Thymus (tissue), 11 donors: ENCODE data around the gene BTG1. TPM values are rescaled to one million over a fixed set of nuclear protein-coding genes. Genes with fewer than 3 reads are reported as not detected.

ENCODE experiments used
- DNase-seq, 9 donors: peaks; one replicate each; pipeline ENCODE4 v3.0.0-alpha.2; 2013; ENCODE audit warnings: low spot score in 9 of 9, low read depth in 6 of 9, missing footprints in 1 of 9
- H3K27ac ChIP-seq, 2 donors: one replicate each; pipeline ENCODE4 v1.5.1; 2013; ENCODE audit warnings: control low read depth in 1 of 2, low read depth in 1 of 2, low read length in 1 of 2, mild to moderate bottlenecking in 1 of 2, moderate library complexity in 1 of 2
- H3K27me3 ChIP-seq, 2 donors: one replicate each; pipeline ENCODE4 v1.5.1; 2013; ENCODE audit warnings: low read length in 1 of 2; ENCODE audit not compliant: control insufficient read depth in 2 of 2, insufficient read depth in 1 of 2
- H3K36me3 ChIP-seq, 2 donors: one replicate each; pipeline ENCODE4 v1.5.1; 2013; ENCODE audit warnings: low read length in 1 of 2, mild to moderate bottlenecking in 1 of 2, moderate library complexity in 1 of 2; ENCODE audit not compliant: control insufficient read depth in 2 of 2, insufficient read depth in 2 of 2
- H3K4me1 ChIP-seq, 2 donors: one replicate each; pipeline ENCODE4 v1.5.1; 2013; ENCODE audit warnings: low read length in 2 of 2; ENCODE audit not compliant: control insufficient read depth in 2 of 2, insufficient read depth in 2 of 2
- H3K4me3 ChIP-seq, 2 donors: one replicate each; pipeline ENCODE4 v1.5.1; 2013; ENCODE audit warnings: low read length in 2 of 2, control low read depth in 1 of 2, mild to moderate bottlenecking in 1 of 2
- H3K9me3 ChIP-seq, 2 donors: one replicate each; pipeline ENCODE4 v1.5.1; 2013; ENCODE audit warnings: low read length in 1 of 2, mild to moderate bottlenecking in 1 of 2; ENCODE audit not compliant: control insufficient read depth in 2 of 2, insufficient read depth in 1 of 2
- WGBS: extraction: QIAGEN DNeasy Blood & Tissue Kit; methylation state at CpG from one replicate; pipeline ENCODE4 v1.1.7; 2013; 5-methylcytosine and 5-hydroxymethylcytosine counted together
- polyA plus RNA-seq: library from polyadenylated mRNA; stranded (reverse); fragments of 200-250 nt; gene quantifications from one replicate; pipeline ENCODE4 v1.2.3, GENCODE V29; 2013
- total RNA-seq: library from RNA; stranded (reverse); fragments of 120-200 nt; gene quantifications from one replicate; pipeline ENCODE4 v1.2.4, GENCODE V29; 2013
- donor health status: healthy.

Gene BTG1
- total and polyA plus RNA-seq, 2 donors: 38.1 to 313 TPM

DNA sequence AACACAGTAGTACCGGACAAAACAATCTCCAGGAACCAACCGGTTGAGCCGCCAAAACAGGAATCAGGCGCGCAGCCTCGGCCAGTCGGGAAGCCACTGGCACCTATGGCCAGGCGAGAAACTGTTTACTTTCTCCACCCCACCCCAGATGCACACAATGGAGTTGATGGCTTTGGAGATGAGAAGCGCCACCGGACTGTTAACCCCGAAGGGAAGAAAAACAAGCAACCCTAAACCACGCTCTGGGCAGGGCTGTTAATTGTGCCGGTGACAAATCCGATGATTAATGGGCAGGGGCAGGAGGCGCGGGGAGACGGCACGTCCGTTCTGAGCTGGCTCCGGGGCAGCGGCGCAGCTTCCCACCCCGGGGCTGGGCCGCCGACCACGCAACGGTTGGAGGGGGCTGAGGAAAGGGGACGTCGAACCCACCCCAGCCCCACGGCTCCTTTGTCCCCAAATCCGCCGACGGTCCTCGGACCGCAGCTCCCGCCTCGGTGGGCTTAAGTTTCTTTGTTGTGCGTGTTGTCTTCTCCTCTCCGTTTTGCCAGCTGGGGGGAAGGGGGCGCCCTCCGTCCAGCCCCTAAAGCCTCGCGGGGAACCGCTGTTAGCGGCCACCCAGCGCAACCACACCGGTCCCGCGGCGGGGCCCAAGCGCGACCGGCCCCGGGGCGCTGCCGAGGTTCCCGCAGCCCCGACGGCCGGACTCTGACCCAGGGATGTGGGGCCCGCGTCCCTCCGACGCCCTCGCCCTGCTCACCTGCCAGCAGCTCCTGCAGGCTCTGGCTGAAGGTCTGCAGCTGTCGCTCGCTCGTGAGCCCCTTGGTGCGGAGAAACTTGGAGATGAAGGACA is 790 bp downstream of the BTG1 start:
- peaks cover 10 to 33% of the 10 kb centered on the region in 2 donors for H3K36me3 ChIP-seq
- H3K9me3 ChIP-seq: no peaks in the 10 kb centered on the region
- peak in 4 of 9 donors; percentile 52 to 80 (median 62) for DNase-seq

GRCh38 chr12:92143686-92144630 is 1.7 kb downstream of the BTG1 start:
- H3K9me3 ChIP-seq: no peaks in the 10 kb centered on the region
- peak; percentile 71 to 95 (median 85) for DNase-seq
- peak overlapping the region; percentile 85 to 96 for H3K4me3 ChIP-seq
- H3K27me3 ChIP-seq: no peaks in the 10 kb centered on the region
- H3K36me3 ChIP-seq: peaks cover 10 to 35% of the 10 kb centered on the region in 2 donors
- H3K27ac ChIP-seq: peak overlapping the region; percentile 97 to 98
- H3K4me1 ChIP-seq: peaks cover 4 to 12% of the 10 kb centered on the region in 2 donors
- 4% methylated on average over 15 of the region's 15 CpGs for WGBS

More for the DNA sequence above, 790 bp downstream of the BTG1 start:
- peak overlapping the region; percentile 97 to 98 for H3K27ac ChIP-seq
- H3K4me3 ChIP-seq: peak overlapping the region; percentile 85 to 96
- under 1% methylated on average over 69 of the region's 69 CpGs for WGBS
- H3K4me1 ChIP-seq: peaks cover 4 to 9% of the 10 kb centered on the region in 2 donors
- H3K27me3 ChIP-seq: no peaks in the 10 kb centered on the region

DNA sequence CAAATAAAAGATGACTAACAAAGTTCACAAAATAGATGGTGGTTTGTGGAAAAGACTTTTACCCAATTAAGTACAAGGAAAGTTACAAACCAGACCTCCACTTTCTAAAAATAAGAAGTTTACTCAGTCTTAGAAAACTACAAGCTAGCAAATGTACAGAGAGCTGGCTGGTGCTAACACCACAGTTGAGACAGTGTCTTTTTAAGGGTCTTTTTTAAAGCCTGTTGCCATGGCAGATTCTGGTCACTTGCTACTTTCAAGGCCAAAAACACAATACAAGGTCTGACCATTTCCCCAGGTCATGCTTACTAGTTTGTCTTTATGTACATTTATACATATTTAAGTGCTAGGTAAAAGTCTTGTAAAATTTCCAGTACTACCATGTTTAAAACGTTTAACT is 2.4 kb downstream of the BTG1 start:
- peak in 1 of 9 donors; percentile 59 for DNase-seq
- H3K4me1 ChIP-seq: peaks cover 4 to 8% of the 10 kb centered on the region in 2 donors
- H3K36me3 ChIP-seq: peaks cover 10 to 38% of the 10 kb centered on the region in 2 donors
- H3K27me3 ChIP-seq: no peaks in the 10 kb centered on the region
- peak overlapping the region; percentile 85 to 96 for H3K4me3 ChIP-seq
- H3K9me3 ChIP-seq: no peaks in the 10 kb centered on the region
- WGBS: 15% methylated on average over 1 of the region's 1 CpG
- H3K27ac ChIP-seq: peak overlapping the region; percentile 91 to 97

- Histone ChIP-seq H3K4me3 (peak overlapping the region; percentile 85 to 96), H3K36me3 (peaks cover 10 to 38% of the 10 kb centered on the region in 2 donors), H3K9me3 (no peaks in the 10 kb centered on the region), H3K27ac (peak overlapping the region; percentile 80 to 97), H3K27me3 (no peaks in the 10 kb centered on the region), H3K4me1 (peaks cover under 1 to 5% of the 10 kb centered on the region in 2 donors)
- 61% methylated on average over 5 of the region's 5 CpGs for whole genome bisulfite sequencing
- DNase-seq: no peak
Measured at GRCh38 chr12:92142251-92142926, 3.3 kb downstream of the BTG1 start.

- Histone ChIP-seq H3K4me1 (peaks cover 0 to 7% of the 10 kb centered on the region in 2 donors), H3K27ac (peak overlapping the region; percentile 88 to 97), H3K9me3 (no peaks in the 10 kb centered on the region), H3K27me3 (no peaks in the 10 kb centered on the region), H3K4me3 (peak overlapping the region; percentile 85 to 96), H3K36me3 (peaks cover 10 to 38% of the 10 kb centered on the region in 2 donors)
- DNase-seq: peak in 5 of 9 donors; percentile 72 to 91 (median 76)
- 41% methylated on average over 3 of the region's 3 CpGs for WGBS
Measured at GRCh38 chr12:92141591-92142121, 4.0 kb downstream of the BTG1 start.

DNA sequence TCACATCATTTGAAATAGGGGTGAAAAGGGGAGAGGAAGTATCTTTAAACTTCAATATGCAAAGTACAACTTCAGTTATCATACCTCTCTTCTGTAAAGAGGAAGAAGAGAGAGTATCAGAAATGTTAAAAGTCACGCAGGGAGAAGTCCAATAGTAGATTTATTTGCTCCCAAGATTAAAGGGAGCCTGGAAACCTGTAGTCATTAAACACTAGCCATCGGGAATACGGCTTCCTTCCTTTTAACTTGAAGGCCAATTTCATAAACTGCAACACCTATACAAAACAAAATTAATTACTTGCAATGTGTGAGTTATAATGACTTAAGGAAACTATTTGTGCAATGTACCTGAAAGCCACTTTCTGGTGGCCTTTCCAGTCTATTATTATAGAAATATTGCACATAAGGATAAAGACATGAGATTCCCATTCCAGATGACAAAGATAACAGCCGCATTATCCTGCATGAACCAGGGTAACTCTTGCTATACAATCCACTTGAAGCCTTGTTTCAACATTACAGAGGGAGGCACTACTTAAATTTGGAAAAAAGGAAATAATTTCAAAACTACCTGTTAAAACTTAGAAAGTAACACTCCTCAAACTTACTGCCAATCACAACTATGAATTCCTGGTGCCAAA is 4.6 kb downstream of the BTG1 start:
- H3K4me3 ChIP-seq: peak overlapping the region; percentile 85 to 96
- no peaks in the 10 kb centered on the region for H3K9me3 ChIP-seq
- peak overlapping the region; percentile 88 to 97 for H3K27ac ChIP-seq
- peaks cover 6 to 13% of the 10 kb centered on the region in 2 donors for H3K4me1 ChIP-seq
- WGBS: 48% methylated on average over 4 of the region's 4 CpGs
- peaks cover 13 to 40% of the 10 kb centered on the region in 2 donors for H3K36me3 ChIP-seq
- H3K27me3 ChIP-seq: no peaks in the 10 kb centered on the region
- DNase-seq: peak in 1 of 9 donors; percentile 54

GRCh38 chr12:92140156-92140555 is 5.5 kb downstream of the BTG1 start:
- peaks cover 13 to 40% of the 10 kb centered on the region in 2 donors for H3K36me3 ChIP-seq
- peak overlapping the region; percentile 85 to 96 for H3K4me3 ChIP-seq
- H3K27ac ChIP-seq: peak overlapping the region; percentile 84 to 97
- peaks cover 8 to 17% of the 10 kb centered on the region in 2 donors for H3K4me1 ChIP-seq
- WGBS: 72% methylated on average over 2 of the region's 2 CpGs
- H3K27me3 ChIP-seq: no peaks in the 10 kb centered on the region
- peak in 1 of 9 donors; percentile 35 for DNase-seq
- H3K9me3 ChIP-seq: no peaks in the 10 kb centered on the region

- peak in 1 of 9 donors; percentile 59 for DNase-seq
- H3K9me3 ChIP-seq: no peaks in the 10 kb centered on the region
- H3K4me1 ChIP-seq: peaks cover 8 to 20% of the 10 kb centered on the region in 2 donors
- H3K27ac ChIP-seq: peak overlapping the region; percentile 84 to 97
- peaks cover 12 to 40% of the 10 kb centered on the region in 2 donors for H3K36me3 ChIP-seq
- H3K4me3 ChIP-seq: peak overlapping the region; percentile 85 to 96
- 56% methylated on average over 2 of the region's 2 CpGs for WGBS
- H3K27me3 ChIP-seq: no peaks in the 10 kb centered on the region
Measured at GRCh38 chr12:92139634-92140150, 6.0 kb downstream of the BTG1 start.
